ENCODE data around the gene FRS3.
A peak's percentile ranks its signal among the peaks of the same experiment; 100 is the strongest.

FRS3 gene

GRCh38 chr6:41779788-41780550, at the start of gene FRS3:
Gene FRS3 (minus strand): TSS chr6:41779900. CDS start chr6:41776987, 2,913 bp downstream.
- peak; percentile 98 for DNase-seq (ENCODE audit: low read depth)
- TF ChIP-seq CTCF (IDR thresholded peaks at IDR 0.05; ENCODE audit: insufficient read depth, low read depth, low read length, missing control alignments): peak; percentile 96
- H3K4me3 ChIP-seq (ENCODE audit: low read depth, low read length): peak within 1 kb of the TSS; percentile 76

GRCh38 chr6:41826343-41827022, 46.8 kb upstream of the FRS3 start:
- no peak for DNase-seq (ENCODE audit: low read depth)
- no peak for TF ChIP-seq CTCF (IDR thresholded peaks at IDR 0.05; ENCODE audit: insufficient read depth, low read depth, low read length, missing control alignments)
- no peak overlapping the region for H3K4me3 ChIP-seq (ENCODE audit: low read depth, low read length)

GRCh38 chr6:41824571-41825569, 45.2 kb upstream of the FRS3 start:
- DNase-seq (ENCODE audit: low read depth): no peak
- H3K4me3 ChIP-seq (ENCODE audit: low read depth, low read length): no peak overlapping the region
- no peak for TF ChIP-seq CTCF (IDR thresholded peaks at IDR 0.05; ENCODE audit: insufficient read depth, low read depth, low read length, missing control alignments)

GRCh38 chr6:41823178-41823577, 43.5 kb upstream of the FRS3 start:
- no peak for DNase-seq (ENCODE audit: low read depth)
- no peak for TF ChIP-seq CTCF (IDR thresholded peaks at IDR 0.05; ENCODE audit: insufficient read depth, low read depth, low read length, missing control alignments)
- no peak overlapping the region for H3K4me3 ChIP-seq (ENCODE audit: low read depth, low read length)

- no peak for TF ChIP-seq CTCF (IDR thresholded peaks at IDR 0.05; ENCODE audit: insufficient read depth, low read depth, low read length, missing control alignments)
- no peak for DNase-seq (ENCODE audit: low read depth)
- H3K4me3 ChIP-seq (ENCODE audit: low read depth, low read length): no peak overlapping the region
These were observed 42.3 kb upstream of the FRS3 start for GRCh38 chr6:41822021-41822420.

- TF ChIP-seq CTCF (IDR thresholded peaks at IDR 0.05; ENCODE audit: insufficient read depth, low read depth, low read length, missing control alignments): no peak
- DNase-seq (ENCODE audit: low read depth): no peak
- no peak overlapping the region for H3K4me3 ChIP-seq (ENCODE audit: low read depth, low read length)
These were observed 41.6 kb upstream of the FRS3 start for GRCh38 chr6:41821266-41821665.
